ENCODE data around the gene WDR64. TPM values are rescaled to one million over a fixed set of nuclear protein-coding genes. Genes with fewer than 3 reads are reported as not detected.

Gene WDR64
- total RNA-seq, 1 donor: not detected

DNA sequence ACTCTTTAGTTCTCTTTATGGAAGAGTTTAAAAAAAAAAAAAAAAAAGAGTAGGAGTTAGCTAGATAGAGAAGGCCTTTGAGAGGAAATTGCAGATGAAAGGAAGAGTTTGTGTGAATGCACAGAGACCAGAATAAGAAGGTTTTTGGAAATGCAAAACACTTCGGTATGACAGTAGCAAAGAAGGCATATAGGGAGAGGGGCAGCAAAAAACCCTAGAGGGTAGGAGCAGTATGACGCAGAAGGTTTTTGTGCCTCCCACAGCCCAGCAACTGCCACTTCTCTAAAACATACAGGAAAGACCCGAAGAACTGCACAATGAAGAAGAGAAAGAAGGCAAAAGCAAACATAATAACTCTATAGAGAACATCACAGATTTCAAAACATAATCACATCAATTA is 84.3 kb downstream of the WDR64 start:
- Histone ChIP-seq H3K4me3 (ENCODE audit: insufficient read depth, low read length) (no peak overlapping the region), H2AFZ (ENCODE audit: low read length) (no peak overlapping the region), H3K4me2 (ENCODE audit: insufficient read depth, low read length) (no peak overlapping the region), H3K36me3 (ENCODE audit: insufficient read depth, low read length) (no peaks in the 10 kb centered on the region), H3K27ac (ENCODE audit: low read depth, low read length) (no peak overlapping the region), H4K20me1 (ENCODE audit: insufficient read depth, low read length) (no peaks in the 10 kb centered on the region), H3K4me1 (ENCODE audit: insufficient read depth, low read length) (no peaks in the 10 kb centered on the region), H3K79me2 (ENCODE audit: insufficient read depth, low read length) (no peaks in the 10 kb centered on the region), H3K9me3 (ENCODE audit: low read depth, low read length) (no peaks in the 10 kb centered on the region), H3K27me3 (ENCODE audit: insufficient read depth, low read length) (peaks cover 5% of the 10 kb centered on the region)
- TF ChIP-seq, protein P1, sequence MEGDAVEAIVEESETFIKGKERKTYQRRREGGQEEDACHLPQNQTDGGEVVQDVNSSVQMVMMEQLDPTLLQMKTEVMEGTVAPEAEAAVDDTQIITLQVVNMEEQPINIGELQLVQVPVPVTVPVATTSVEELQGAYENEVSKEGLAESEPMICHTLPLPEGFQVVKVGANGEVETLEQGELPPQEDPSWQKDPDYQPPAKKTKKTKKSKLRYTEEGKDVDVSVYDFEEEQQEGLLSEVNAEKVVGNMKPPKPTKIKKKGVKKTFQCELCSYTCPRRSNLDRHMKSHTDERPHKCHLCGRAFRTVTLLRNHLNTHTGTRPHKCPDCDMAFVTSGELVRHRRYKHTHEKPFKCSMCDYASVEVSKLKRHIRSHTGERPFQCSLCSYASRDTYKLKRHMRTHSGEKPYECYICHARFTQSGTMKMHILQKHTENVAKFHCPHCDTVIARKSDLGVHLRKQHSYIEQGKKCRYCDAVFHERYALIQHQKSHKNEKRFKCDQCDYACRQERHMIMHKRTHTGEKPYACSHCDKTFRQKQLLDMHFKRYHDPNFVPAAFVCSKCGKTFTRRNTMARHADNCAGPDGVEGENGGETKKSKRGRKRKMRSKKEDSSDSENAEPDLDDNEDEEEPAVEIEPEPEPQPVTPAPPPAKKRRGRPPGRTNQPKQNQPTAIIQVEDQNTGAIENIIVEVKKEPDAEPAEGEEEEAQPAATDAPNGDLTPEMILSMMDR (IDR thresholded peaks at IDR 0.05; ENCODE audit: extremely low read depth, low read depth, low read length): no peak
- no peak for DNase-seq (ENCODE audit: insufficient read length, low spot score, missing footprints)

DNA sequence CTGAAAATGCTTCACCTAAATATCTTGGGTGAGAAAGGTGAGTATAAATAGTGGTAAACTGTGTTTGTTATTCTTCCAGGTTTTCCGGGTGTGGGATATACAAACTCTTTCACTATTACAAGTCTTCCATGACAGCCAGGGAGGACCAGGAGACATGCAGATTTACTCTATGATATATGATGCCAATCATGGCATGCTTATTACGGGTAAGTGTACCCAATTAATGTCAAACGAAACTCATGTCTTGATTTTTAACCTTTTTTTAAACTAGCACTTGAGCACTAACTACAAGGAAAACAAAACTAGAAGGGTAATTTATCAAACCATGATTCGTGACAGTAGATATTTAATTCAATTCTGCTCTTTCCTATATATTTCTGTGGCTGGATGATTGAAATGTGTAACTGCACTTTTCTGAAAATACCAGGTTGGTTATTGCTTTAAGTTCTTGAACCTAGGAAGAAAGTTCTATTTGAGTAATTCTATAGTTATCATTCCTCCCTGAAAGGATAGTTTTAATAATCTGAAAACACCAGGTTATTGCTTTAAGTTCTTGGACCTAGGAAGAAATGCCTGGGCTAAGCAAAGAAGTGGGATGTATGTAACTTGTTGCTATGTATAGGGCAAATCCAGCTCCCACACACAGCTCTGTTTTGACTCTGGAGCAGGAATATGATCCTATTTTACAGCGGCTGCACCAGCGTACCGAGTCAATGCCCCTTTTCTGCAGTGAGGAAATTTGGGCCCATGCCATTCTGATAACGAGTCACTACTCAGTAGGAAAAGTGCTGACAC is 86.4 kb downstream of the WDR64 start:
- no peak for DNase-seq (ENCODE audit: insufficient read length, low spot score, missing footprints)
- TF ChIP-seq, protein P1 (IDR thresholded peaks at IDR 0.05; ENCODE audit: extremely low read depth, low read depth, low read length): no peak
- Histone ChIP-seq H3K9me3 (ENCODE audit: low read depth, low read length) (no peaks in the 10 kb centered on the region), H4K20me1 (ENCODE audit: insufficient read depth, low read length) (no peaks in the 10 kb centered on the region), H3K27ac (ENCODE audit: low read depth, low read length) (no peak overlapping the region), H3K36me3 (ENCODE audit: insufficient read depth, low read length) (no peaks in the 10 kb centered on the region), H3K4me1 (ENCODE audit: insufficient read depth, low read length) (no peaks in the 10 kb centered on the region), H3K4me3 (ENCODE audit: insufficient read depth, low read length) (no peak overlapping the region), H3K27me3 (ENCODE audit: insufficient read depth, low read length) (peaks cover 5% of the 10 kb centered on the region), H3K79me2 (ENCODE audit: insufficient read depth, low read length) (no peaks in the 10 kb centered on the region), H2AFZ (ENCODE audit: low read length) (no peak overlapping the region), H3K4me2 (ENCODE audit: insufficient read depth, low read length) (no peak overlapping the region)

DNA sequence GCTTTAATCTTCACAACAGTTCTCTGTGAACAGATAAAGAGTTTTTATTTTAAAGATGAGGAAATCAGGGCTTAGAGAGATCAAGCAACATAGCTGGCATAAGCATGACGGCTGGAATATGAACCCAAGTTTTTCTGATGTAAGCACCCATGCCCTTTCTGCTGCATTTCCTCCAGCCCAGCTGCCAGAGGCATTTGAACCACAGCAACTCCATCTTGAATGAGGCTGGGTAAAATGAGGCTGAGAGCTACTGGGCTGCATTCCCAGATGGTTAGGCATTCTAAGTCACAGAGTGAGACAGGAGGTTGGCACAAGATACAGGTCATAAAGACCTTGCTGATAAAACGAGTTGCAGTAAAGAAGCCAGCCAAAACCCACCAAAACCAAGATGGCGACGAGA is 90.0 kb downstream of the WDR64 start:
- TF ChIP-seq, protein P1 (IDR thresholded peaks at IDR 0.05; ENCODE audit: extremely low read depth, low read depth, low read length): no peak
- no peaks in the 10 kb centered on the region for H4K20me1 ChIP-seq (ENCODE audit: insufficient read depth, low read length)
- no peaks in the 10 kb centered on the region for H3K4me1 ChIP-seq (ENCODE audit: insufficient read depth, low read length)

DNA sequence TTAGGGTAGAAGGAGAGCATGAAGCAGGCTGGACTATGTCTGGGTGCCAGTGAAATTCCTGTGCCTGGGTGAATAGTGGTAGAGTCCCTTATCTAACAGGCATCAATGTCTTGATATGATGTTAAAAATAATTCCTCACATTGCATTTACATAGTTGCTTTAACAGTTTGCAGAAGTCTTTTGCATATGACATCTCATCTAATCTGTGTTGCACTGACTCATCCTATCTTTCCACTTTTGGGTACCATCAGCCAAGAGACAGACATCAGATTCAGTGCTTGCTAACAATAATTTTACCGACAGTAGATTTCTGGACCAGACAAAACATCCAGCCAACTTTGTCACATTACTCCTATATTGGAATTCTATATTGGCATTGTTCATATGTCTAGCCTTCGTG is 92.5 kb downstream of the WDR64 start:
- no peak for DNase-seq (ENCODE audit: insufficient read length, low spot score, missing footprints)
- no peaks in the 10 kb centered on the region for H3K27me3 ChIP-seq (ENCODE audit: insufficient read depth, low read length)
- H3K9me3 ChIP-seq (ENCODE audit: low read depth, low read length): no peaks in the 10 kb centered on the region
- no peak overlapping the region for H2AFZ ChIP-seq (ENCODE audit: low read length)
- H3K36me3 ChIP-seq (ENCODE audit: insufficient read depth, low read length): no peaks in the 10 kb centered on the region
- H3K79me2 ChIP-seq (ENCODE audit: insufficient read depth, low read length): no peaks in the 10 kb centered on the region
- H4K20me1 ChIP-seq (ENCODE audit: insufficient read depth, low read length): no peaks in the 10 kb centered on the region
- H3K27ac ChIP-seq (ENCODE audit: low read depth, low read length): no peak overlapping the region
- H3K4me1 ChIP-seq (ENCODE audit: insufficient read depth, low read length): peaks cover 5% of the 10 kb centered on the region
- TF ChIP-seq, protein P1 (IDR thresholded peaks at IDR 0.05; ENCODE audit: extremely low read depth, low read depth, low read length): no peak
- H3K4me3 ChIP-seq (ENCODE audit: insufficient read depth, low read length): no peak overlapping the region
- H3K4me2 ChIP-seq (ENCODE audit: insufficient read depth, low read length): no peak overlapping the region

More for the DNA sequence above, 90.0 kb downstream of the WDR64 start:
- Histone ChIP-seq H3K4me2 (ENCODE audit: insufficient read depth, low read length) (no peak overlapping the region), H3K79me2 (ENCODE audit: insufficient read depth, low read length) (no peaks in the 10 kb centered on the region), H3K27ac (ENCODE audit: low read depth, low read length) (no peak overlapping the region), H2AFZ (ENCODE audit: low read length) (no peak overlapping the region), H3K27me3 (ENCODE audit: insufficient read depth, low read length) (peaks cover 5% of the 10 kb centered on the region), H3K9me3 (ENCODE audit: low read depth, low read length) (no peaks in the 10 kb centered on the region), H3K4me3 (ENCODE audit: insufficient read depth, low read length) (no peak overlapping the region), H3K36me3 (ENCODE audit: insufficient read depth, low read length) (no peaks in the 10 kb centered on the region)
- no peak for DNase-seq (ENCODE audit: insufficient read length, low spot score, missing footprints)
